Urinary bladder (tissue), 4 donors: Measurements from ENCODE around the gene AGAP1. TPM values are rescaled to one million over a fixed set of nuclear protein-coding genes. Genes with fewer than 3 reads are reported as not detected.

ENCODE experiments used
- DNase-seq: peaks from one replicate; pipeline ENCODE4 v3.0.0-alpha.2; 2015; ENCODE audit errors: extremely low spot score
- H3K27ac ChIP-seq: one replicate; pipeline ENCODE4 v1.5.1; 2013; ENCODE audit warnings: low read depth, mild to moderate bottlenecking, moderate library complexity
- H3K36me3 ChIP-seq: one replicate; pipeline ENCODE4 v1.6.1; 2013; ENCODE audit warnings: mild to moderate bottlenecking, moderate library complexity; ENCODE audit not compliant: insufficient read depth
- H3K4me1 ChIP-seq: one replicate; pipeline ENCODE4 v1.6.1; 2013; ENCODE audit warnings: mild to moderate bottlenecking, moderate library complexity; ENCODE audit not compliant: insufficient read depth
- H3K4me3 ChIP-seq: one replicate; pipeline ENCODE4 v1.5.1; 2013; ENCODE audit warnings: low read depth, low read length
- WGBS: extraction: QIAGEN DNeasy Blood & Tissue Kit; methylation state at CpG from one replicate; pipeline ENCODE4 v1.1.7; 2013; 5-methylcytosine and 5-hydroxymethylcytosine counted together
- polyA plus RNA-seq: library from polyadenylated mRNA; stranded (reverse); fragments of 200-250 nt; gene quantifications from one replicate; pipeline ENCODE4 v1.2.3, GENCODE V29; 2013
- total RNA-seq: library from RNA; depleted of rRNA; stranded (reverse); fragments of >200 nt; gene quantifications from one replicate; pipeline ENCODE4 v1.2.3, GENCODE V29; 2014
- donor health status: healthy with polysubstance abuse.
- donor health status: healthy.

Gene AGAP1
- total and polyA plus RNA-seq, 2 donors = 12.8 to 24.7 TPM

GRCh38 chr2:236038096-236038495 is 544.3 kb downstream of the AGAP1 start:
- no peak for DNase-seq
- no peaks in the 10 kb centered on the region for H3K36me3 ChIP-seq

GRCh38 chr2:236040600-236041328 is 546.9 kb downstream of the AGAP1 start:
- 88% methylated on average over 21 of the region's 21 CpGs for WGBS
- Histone ChIP-seq H3K36me3 (no peaks in the 10 kb centered on the region), H3K4me1 (no peaks in the 10 kb centered on the region), H3K4me3 (no peak overlapping the region), H3K27ac (no peak overlapping the region)
- DNase-seq = no peak

More at GRCh38 chr2:236038096-236038495, 544.3 kb downstream of the AGAP1 start:
- WGBS = 90% methylated on average over 7 of the region's 7 CpGs
- H3K27ac ChIP-seq = no peak overlapping the region
- no peaks in the 10 kb centered on the region for H3K4me1 ChIP-seq
- H3K4me3 ChIP-seq = no peak overlapping the region

- no peak overlapping the region for H3K27ac ChIP-seq
- DNase-seq = no peak
- 97% methylated on average over 8 of the region's 8 CpGs for WGBS
- no peak overlapping the region for H3K4me3 ChIP-seq
- H3K4me1 ChIP-seq = no peaks in the 10 kb centered on the region
- H3K36me3 ChIP-seq = no peaks in the 10 kb centered on the region
These were observed 547.8 kb downstream of the AGAP1 start for GRCh38 chr2:236041616-236042015.

- H3K4me1 ChIP-seq = no peaks in the 10 kb centered on the region
- no peaks in the 10 kb centered on the region for H3K36me3 ChIP-seq
- no peak overlapping the region for H3K27ac ChIP-seq
- WGBS = 86% methylated on average over 6 of the region's 6 CpGs
- no peak overlapping the region for H3K4me3 ChIP-seq
- no peak for DNase-seq
These were observed 548.2 kb downstream of the AGAP1 start for GRCh38 chr2:236042087-236042486.

GRCh38 chr2:236044191-236044590 is 550.3 kb downstream of the AGAP1 start:
- DNase-seq = no peak
- Histone ChIP-seq H3K36me3 (no peaks in the 10 kb centered on the region), H3K27ac (no peak overlapping the region), H3K4me1 (no peaks in the 10 kb centered on the region), H3K4me3 (no peak overlapping the region)
- 96% methylated on average over 6 of the region's 6 CpGs for WGBS

- DNase-seq = no peak
- Histone ChIP-seq H3K27ac (no peak overlapping the region), H3K36me3 (no peaks in the 10 kb centered on the region), H3K4me3 (no peak overlapping the region), H3K4me1 (no peaks in the 10 kb centered on the region)
- 90% methylated on average over 26 of the region's 26 CpGs for WGBS
These were observed 551.7 kb downstream of the AGAP1 start for GRCh38 chr2:236045251-236046235.

- no peak overlapping the region for H3K4me3 ChIP-seq
- H3K27ac ChIP-seq = no peak overlapping the region
- over 99% methylated on average over 3 of the region's 3 CpGs for WGBS
- no peak for DNase-seq
- H3K4me1 ChIP-seq = no peaks in the 10 kb centered on the region
- no peaks in the 10 kb centered on the region for H3K36me3 ChIP-seq
These were observed 552.9 kb downstream of the AGAP1 start for GRCh38 chr2:236046715-236047114.

GRCh38 chr2:236047176-236047575 is 553.3 kb downstream of the AGAP1 start:
- H3K4me1 ChIP-seq = no peaks in the 10 kb centered on the region
- H3K36me3 ChIP-seq = no peaks in the 10 kb centered on the region
- 93% methylated on average over 10 of the region's 10 CpGs for WGBS
- DNase-seq = no peak
- H3K27ac ChIP-seq = no peak overlapping the region
- H3K4me3 ChIP-seq = no peak overlapping the region

GRCh38 chr2:236047886-236048540 is 554.2 kb downstream of the AGAP1 start:
- WGBS = 92% methylated on average over 10 of the region's 10 CpGs
- Histone ChIP-seq H3K27ac (no peak overlapping the region), H3K4me1 (no peaks in the 10 kb centered on the region), H3K4me3 (no peak overlapping the region), H3K36me3 (no peaks in the 10 kb centered on the region)
- DNase-seq = no peak

- H3K4me1 ChIP-seq = no peaks in the 10 kb centered on the region
- H3K27ac ChIP-seq = no peak overlapping the region
- H3K4me3 ChIP-seq = no peak overlapping the region
- WGBS = 89% methylated on average over 8 of the region's 8 CpGs
- no peak for DNase-seq
- no peaks in the 10 kb centered on the region for H3K36me3 ChIP-seq
These were observed 556.1 kb downstream of the AGAP1 start for GRCh38 chr2:236049981-236050380.

GRCh38 chr2:236051351-236051750 is 557.5 kb downstream of the AGAP1 start:
- Histone ChIP-seq H3K36me3 (no peaks in the 10 kb centered on the region), H3K27ac (no peak overlapping the region), H3K4me3 (no peak overlapping the region), H3K4me1 (no peaks in the 10 kb centered on the region)
- DNase-seq = no peak
- 76% methylated on average over 10 of the region's 10 CpGs for WGBS

GRCh38 chr2:236051806-236052205 is 558.0 kb downstream of the AGAP1 start:
- DNase-seq = no peak
- Histone ChIP-seq H3K4me1 (no peaks in the 10 kb centered on the region), H3K36me3 (no peaks in the 10 kb centered on the region), H3K27ac (no peak overlapping the region), H3K4me3 (no peak overlapping the region)
- 90% methylated on average over 11 of the region's 11 CpGs for WGBS

GRCh38 chr2:236052206-236052605 is 558.4 kb downstream of the AGAP1 start:
- WGBS = 95% methylated on average over 14 of the region's 14 CpGs
- no peak for DNase-seq
- no peak overlapping the region for H3K27ac ChIP-seq
- H3K4me1 ChIP-seq = no peaks in the 10 kb centered on the region
- H3K36me3 ChIP-seq = no peaks in the 10 kb centered on the region
- no peak overlapping the region for H3K4me3 ChIP-seq
